HT-29 (cell line): ENCODE data around the gene KCNQ1. TPM values are rescaled to one million over a fixed set of nuclear protein-coding genes. Genes with fewer than 3 reads are reported as not detected.

Experiments
- DNase-seq: peaks from one replicate; pipeline ENCODE4 v3.0.0-alpha.2; 2015; ENCODE audit warnings: low spot score
- total RNA-seq: library from RNA; depleted of rRNA; stranded (reverse); fragments of >200 nt; shearing (Covaris generic); gene quantifications from 2 replicates; pipeline ENCODE4 v1.2.3, GENCODE V29; 2014

Gene KCNQ1
- total RNA-seq, 1 experiment from 2014 or later, result 9.9 TPM

DNA sequence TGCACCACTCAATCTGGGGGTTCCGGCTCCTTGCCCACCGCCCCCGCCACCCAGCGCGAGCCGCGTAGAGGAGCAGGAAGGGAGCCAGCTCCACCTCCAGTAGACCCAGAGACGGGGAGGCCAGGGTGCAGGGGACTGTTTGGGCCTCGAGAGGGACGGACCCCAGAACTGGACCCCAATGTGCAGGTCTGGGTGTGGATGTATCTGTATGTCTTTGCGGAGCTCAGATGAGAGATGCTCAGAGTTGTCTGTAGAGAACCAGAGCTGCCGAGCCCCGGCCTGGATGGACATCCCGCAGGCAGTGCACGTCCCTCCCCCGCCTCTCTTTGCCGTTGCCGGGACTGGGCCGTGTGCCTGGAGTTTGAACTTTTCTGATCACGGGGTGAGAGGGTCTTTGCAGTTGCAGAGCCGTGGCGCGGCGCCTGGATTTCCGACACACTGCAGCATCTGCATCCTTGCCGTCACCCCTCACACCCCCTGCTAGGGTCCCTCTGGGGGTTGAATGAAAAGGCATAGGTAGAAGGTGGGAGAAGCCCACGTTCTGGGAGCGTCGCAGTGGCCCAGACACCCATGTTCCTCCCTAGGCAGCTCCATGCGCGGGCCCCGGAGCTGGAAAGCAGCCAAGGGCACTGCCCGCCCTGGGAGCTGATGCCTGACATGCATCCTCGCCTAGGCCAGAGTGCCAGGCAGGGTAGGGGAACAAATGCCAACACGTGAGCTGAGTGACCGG lies 105.2 kb downstream of the KCNQ1 start:
- DNase-seq, result peak; percentile 36

DNA sequence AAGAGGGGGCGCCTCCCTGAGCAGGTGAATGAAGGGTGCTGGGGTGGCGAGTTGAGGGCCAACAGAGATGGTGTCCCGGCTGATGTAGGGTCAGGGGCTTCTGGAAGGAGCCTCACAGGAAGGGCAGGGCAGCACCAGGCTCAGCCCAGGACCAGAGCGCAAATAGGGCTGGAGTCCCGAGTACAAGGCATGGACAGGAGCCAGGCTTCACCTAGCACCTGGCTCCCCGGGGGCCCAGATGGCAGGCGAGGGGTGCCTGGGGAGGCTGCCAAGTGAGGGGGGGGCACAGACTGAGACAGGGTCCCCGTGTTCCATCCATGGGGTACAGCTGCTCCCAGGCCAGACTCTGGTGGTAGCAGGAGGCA lies 105.8 kb downstream of the KCNQ1 start:
- no peak for DNase-seq

DNA sequence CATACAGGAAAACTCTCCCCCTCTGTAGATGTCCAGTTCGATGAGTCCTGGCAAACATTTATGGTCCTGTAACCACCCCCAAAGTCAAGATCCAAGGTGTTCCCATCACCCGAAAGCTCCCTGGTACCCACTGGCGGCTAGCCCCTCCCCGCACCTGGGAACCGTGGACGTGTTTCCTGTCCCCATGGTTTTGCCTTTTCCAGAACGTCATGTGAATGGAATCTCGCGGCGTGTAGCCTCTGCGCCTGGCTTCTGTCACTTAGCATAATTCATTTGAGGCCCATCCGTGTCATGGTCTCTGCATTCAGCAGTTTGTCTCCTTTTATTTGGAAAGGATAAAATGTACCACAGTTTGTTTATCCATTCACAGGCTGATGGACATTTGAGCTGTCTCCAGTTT lies 106.3 kb downstream of the KCNQ1 start:
- DNase-seq, result no peak

DNA sequence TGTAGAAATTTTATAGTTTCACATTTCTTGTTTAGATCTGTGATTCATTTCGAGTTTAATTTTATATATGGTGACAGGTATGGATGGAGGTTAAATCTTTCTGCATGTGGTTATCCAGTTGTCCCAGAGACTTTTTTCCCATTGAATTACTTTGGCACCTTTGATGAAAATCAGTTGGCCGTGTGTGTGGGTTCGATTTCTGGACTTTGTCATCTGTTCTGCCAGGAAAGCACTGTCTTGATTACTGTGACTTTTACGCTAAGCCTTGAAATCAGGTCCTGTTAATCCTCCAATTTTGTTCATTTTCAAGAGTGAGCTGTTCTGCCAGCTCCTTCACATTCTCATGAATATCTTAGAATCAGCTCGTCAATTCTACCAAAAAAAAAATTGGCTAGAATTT lies 107.4 kb downstream of the KCNQ1 start:
- DNase-seq, result no peak

DNA sequence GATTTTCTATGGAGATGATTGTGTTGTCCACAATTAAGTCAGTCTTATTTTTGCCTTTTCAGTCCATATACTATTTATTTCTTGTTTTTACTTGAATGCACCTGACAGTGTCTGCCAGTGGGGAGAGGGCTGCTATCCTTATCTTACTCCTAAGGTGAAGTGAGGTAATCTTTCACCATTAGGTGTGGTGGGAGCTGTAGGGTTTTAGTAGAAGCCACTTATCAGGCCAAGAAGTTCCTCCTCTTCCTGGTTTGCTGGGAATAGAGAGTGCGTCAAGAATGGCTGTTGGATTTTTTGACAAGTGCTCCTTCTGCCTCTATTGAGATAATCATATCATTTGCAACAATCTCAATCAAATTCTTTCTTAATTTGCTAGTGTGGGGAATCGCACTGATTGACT lies 108.4 kb downstream of the KCNQ1 start:
- DNase-seq, result no peak

DNA sequence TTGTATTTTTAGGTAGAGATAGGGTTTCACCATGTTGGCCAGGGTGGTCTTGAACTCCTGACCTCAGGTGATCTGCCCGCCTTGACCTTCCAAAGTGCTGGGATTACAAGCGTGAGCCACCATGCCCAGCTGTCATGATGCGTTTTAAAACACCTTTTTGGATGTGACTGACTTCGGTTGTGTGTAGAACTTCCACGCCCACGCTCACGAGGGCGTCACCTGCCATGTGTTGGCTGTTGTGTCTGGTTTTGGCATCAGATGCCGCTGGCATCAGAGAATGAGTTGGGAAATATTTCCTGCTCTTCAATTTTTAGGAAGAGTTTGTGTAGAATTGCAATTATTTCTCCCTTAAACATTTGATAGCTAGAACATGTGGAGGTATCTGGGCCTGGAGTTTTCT lies 109.1 kb downstream of the KCNQ1 start:
- DNase-seq, result peak; percentile 15

DNA sequence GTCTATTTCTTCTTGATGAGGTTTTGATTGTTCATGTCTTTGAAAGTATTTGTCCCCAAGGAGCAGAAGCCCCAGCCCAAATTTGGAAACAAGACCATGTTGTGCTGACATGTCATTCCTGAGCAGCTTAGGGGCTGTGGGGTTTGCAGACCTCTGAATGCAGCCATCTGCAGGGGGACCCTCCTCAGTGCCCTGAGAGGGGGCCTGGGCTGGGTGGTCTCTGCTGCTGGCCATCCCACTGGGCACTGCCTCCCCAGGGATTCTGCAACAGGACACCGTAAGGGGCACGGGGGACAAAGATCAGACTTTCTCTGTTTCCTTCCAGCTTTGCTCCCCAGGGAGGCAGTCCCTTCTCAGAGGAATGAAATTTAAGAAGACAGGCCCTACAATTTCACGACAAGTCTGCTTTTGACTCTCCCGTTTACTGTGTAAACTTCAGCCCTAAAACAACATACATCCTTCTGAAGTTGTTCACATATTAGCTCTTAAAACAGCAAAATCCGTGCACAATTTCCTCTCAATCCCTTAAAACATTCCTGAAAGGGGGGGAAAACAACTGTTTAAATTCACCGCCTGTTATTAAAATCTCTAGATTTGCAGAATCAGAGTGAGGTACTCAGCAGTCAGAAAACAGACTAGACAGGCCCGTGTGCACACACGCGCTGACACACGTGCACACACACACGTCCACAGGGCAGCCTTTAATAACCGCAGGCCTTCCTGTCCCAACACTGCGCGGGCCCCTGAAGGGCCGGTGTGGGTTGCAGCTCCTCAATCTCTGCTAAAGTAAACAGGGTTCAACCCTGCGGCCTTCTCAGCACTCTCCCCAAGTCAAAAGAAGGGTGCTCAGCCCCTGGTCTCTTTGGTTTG lies 109.8 kb downstream of the KCNQ1 start:
- no peak for DNase-seq

DNA sequence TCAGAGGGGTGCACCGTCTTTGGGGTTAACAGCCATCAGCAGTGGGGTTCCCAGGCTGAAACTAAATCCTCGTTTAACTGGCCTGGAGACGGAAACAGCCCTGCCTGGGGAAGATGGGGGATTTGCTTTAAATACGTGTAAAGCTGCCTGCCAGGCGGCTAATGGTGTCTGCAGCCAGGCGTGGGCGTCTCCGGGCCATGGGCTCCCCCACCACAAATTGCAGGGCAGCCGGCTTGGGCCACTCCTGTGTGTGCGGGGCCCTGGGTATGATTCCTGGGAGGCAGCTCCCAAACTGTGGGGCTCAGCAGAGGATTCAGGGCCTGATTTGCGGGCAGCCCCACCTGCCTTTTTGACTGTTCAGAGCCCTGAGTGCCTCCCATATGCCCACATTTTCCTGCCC lies 110.5 kb downstream of the KCNQ1 start:
- DNase-seq, result no peak

DNA sequence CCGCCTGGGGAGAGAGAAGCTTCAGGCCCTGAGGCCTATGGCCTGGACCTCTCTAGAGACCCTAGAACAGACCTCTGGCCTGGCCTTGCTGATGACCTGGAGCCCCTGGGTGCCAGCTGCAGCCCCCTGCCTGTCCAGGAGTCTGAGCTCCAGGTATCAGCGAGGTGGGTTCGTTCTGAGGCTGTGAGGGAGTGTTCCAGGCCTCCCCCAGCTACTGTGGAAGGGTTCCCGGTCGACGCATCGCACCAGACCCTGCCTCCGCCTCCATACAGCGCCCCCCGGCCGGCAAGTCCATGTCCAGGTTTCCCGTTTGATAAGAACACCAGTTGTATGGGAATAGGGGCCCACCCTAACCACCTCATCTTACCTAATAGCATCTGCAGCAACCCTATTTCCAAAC lies 111.1 kb downstream of the KCNQ1 start:
- DNase-seq, result no peak

DNA sequence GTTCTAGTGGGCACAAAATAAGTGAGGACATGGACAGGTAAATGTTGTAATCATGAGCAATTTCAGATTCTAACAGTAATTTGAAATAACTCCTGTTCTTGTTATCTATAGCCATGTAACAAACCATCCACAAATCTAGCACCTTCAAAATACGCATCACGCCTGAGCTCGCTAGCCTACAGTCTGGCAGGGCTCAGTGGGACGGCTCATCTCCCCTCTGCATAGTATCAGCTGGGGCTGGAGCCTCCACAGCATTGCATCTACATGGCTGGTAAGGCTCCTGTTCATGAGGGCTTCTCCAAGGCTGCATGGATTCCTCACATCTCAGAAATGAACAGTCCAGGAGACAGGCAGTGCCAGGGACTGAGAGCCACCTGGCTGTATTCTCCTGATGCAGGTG lies 112.6 kb downstream of the KCNQ1 start:
- DNase-seq, result no peak

DNA sequence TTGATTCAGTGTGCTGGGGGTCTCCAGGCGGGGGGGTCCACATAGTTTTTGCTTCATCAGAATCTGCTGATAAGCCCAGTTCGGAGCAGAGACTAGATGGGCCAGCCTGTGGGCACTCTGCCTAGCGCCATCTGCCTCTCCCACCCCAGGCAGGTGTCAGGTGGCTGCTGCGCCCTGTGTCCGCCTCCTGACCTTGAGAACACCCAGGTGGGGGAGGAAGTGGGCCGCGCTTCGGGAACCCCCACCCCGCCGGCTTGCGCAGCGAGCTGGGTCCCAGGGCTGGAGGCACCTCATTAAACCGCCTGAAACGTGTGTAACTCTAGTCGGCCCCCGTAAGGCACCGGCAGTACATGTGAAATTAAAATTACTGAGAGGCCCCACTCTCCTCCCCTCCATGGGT lies 113.6 kb downstream of the KCNQ1 start:
- no peak for DNase-seq

DNA sequence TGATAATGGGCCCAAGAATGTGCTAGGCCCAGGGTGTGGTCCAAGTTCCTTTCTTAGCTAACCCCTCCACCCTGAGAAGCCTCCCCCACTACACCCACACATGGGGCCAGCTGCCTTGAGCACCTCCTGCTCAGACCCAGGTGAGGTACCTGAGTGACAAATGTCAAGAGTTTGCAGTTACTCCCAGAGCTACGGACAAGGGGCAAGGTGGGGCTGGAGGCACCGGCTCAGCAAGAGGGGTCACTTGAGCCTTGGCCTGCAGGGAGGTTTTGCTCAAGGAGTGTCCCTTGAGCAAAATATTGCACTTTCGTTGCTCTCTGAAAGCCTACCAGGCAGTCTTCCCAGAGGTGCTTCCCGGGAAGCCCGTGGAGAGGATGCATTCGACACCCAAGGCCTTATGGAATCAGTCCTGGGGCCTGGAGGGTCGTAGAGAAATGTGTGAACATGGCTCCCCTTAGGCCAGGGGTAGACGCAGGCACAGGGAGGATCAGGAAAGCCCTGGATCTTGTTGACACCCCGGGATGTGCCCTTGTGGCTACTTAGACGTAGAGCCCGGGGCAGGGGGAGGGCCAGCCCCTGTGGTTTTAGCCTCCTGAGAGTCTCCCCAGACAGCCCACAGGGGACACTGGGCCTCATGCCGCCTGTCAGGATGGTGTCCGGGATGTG lies 114.2 kb downstream of the KCNQ1 start:
- DNase-seq, result no peak

DNA sequence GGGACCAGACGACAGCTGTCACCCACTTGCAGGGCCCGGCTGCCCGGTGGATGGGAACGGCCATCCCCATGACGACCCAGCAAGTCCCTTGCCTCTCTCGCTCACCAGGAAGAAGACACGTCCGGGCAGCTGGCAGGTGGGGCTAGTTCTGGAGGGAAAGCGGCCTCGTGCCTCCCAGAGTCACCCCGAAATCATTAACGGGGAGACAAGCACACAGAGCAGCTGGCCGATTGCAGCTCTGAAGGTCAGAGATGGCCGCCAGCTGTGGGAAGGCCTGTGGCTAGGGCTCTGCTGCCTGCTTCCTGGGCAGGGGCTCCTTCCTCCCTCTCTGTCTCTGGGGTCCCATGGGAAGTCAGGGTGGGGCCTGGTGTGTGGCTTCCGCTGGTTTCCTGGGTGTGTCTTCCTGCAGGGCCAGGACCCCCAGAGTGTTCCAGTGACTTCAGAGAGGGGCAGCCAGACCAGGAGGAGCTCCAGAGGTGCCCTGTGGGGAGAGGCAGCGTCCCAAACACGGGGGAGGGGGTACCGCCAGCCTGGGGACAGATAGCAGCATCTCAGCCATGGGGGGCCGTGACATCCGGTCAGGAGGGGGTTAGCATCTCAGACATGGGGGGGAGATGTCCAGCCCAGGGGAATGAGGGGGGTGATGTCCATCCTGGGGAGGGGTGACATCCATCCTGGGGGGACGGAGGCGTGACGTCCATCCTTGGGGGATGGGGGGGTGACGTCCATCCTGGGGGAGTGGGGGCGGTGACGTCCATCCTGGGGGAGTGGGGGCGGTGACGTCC lies 114.9 kb downstream of the KCNQ1 start:
- DNase-seq, result no peak

DNA sequence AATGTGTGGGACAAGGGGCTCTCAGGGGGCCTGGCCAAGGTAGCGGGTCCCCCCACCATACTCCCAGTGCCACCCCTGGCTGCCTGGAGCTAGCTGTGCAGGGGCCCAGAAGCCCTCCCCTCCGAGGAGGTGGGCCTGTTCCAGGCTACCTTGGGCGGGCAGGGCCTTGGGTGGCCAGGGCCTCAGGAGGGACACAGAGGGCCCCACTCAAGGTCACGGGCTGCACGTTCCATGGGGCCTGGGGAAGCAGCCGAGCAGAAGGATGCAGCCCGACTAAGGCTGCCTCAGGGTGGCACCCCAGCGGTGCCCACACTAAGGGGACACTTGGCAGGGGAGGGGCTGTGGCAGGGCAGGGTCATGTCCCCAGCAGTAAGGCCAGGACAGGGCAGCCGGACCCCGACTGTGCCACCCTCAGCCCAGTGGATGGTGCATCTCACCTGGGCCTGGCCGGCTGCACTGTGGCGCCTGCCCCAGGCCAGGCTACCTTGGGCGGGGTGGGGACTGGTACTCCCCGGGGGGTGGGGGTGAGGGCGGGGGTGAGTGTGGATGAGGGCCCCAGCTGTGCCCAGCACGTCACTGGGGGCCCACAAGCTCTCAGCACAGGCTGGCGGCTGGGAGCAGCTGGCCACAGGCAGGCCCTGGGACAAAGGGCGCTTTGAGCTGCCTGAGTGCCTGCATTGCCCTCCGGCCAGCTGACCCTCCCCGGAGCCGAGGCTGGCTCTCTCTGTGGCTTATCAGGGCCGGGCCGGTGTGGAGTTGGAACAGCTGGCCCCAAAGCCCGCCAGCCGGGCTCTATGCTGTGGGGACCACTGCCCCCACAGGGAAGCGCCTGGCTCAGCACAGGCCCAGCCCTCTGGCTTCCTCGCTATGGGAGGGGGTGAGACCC lies 117.1 kb downstream of the KCNQ1 start:
- no peak for DNase-seq

DNA sequence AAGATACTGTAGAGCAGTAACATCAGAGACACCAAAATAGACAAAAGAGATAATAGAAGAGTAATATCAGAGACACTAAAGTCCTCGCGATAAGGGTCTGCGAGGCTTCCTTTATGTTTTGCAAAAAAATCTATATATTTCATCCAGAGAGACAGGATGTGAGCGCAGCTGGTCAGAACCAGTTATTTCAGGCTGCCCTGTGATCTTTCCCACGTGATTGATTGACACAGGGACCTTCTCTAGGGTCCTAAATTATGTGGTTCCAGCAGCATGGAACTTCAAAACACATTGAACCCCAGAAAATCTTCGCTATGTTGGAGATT lies 118.0 kb downstream of the KCNQ1 start:
- DNase-seq, result no peak

DNA sequence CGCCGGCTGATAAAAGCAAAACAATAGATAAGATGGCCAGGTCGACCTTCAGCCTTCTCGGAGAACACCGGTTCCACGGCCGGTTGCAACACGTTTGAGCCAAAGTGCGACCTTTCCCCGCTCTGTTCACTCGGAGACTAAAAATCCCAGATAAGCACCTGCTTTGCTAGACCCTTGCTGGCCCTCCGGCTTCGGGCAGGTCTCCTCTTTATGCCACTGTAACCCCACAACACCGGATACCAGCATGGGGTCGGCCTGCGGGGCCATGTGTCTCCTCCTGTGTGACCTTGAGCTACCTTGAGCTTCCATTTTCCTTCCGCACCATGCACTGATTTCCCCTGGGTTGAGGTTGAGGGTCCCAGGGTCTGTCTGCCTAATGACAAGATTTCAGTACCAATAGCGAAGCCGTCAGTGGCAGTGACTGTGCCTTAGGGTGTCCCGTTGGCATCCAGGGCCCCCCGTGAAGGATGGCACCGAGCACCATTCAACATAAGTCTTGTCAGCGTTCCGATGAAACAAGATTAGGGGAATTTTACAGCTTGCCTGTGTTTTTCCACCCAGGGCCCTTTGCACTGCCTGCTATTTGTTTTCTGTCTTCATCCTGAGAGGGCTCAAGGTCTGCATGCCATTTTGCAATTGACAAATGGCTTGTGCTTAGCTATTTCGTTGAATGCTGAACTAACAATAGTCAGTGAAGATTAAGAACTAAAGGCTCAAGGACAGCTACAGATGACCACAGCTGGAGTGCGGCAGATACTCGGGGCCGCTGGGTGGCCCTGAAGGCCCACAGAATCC lies 118.6 kb downstream of the KCNQ1 start:
- DNase-seq, result no peak

DNA sequence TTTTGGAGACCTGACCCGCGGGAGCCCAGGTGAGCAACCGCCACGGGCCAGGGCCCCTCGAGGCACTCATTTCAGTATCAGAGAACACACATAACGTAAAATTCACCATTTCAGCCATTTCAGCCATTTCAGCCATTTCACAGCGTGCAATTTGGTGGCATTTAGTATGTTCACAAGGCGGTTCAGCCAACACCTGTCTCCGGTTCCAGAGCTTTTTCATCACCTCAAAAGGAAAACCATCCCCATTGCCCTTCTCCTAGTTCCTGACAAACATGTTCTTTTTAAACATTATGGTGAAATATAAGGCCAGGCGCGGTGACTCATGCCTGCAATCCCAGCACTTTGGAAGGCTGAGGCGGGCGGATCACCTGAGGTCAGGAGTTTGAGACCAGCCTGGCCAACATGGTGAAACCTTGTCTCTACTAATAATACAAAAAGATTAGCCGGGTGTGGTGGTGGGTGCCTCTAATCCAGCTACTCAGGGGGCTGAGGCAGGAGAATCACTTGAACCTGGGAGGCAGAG lies 119.3 kb downstream of the KCNQ1 start:
- no peak for DNase-seq

DNA sequence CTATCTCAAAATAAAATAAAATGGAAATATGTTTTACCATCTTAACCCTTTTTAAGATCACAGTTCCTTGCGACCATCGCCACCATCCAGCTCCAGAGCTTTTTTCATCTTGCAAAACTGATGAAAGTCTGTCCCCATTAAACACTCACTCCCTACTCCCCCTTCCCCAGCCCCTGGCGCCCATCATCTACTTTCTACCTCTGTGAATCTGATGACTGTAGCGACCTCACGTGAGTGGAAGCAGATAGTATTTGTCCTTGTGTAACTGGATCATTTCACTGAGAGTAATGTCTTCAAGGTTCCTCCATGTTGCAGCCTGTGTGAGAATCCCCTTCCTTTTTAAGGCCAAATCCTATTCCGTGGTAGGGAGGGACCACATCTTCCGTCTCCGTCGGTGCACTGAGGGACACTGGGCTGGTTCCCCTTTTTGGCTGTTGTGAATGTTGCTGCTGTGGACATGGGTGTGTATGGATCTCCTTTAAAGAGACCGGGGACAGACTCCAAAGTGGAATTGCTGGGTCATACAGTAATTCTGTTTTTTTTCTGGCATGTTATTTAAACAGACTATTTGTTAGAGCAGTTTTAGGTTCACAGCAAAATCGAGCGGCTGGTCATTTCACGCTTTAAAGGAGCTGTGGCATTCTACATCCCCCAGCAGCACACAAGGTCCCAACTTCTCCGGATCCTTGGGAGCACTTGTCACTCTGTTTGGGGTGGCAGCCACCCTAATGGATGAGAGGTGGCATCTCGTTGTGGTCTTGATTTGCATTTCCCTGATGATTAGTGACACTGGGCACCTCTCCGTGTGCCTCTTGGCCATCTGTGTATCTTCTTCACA lies 120.0 kb downstream of the KCNQ1 start:
- no peak for DNase-seq
